Type B pancreatic cell (in vitro differentiated cells): Measurements from ENCODE around the gene CDH1. TPM values are rescaled to one million over a fixed set of nuclear protein-coding genes. Genes with fewer than 3 reads are reported as not detected.
A peak's percentile ranks its signal among the peaks of the same experiment; 100 is the strongest.
"Not testable (repeated sequence)": the region's sequence is repeated elsewhere in the genome, so short reads cannot be mapped to it uniquely, and the experiment has no call there.

Experiments
- DNase-seq: peaks from one replicate; pipeline ENCODE4 v3.0.0; 2021; ENCODE audit warnings: mixed read lengths; ENCODE audit not compliant: unreplicated experiment; ENCODE audit errors: extremely low spot score
- H3K27ac Mint-ChIP-seq: 2 replicates; pipeline ENCODE4 v1.8.0; 2021; ENCODE audit warnings: mild to moderate bottlenecking, mixed read lengths
- H3K27me3 Mint-ChIP-seq: 2 replicates; pipeline ENCODE4 v1.8.0; 2021; ENCODE audit warnings: mixed read lengths
- H3K36me3 Mint-ChIP-seq: 2 replicates; pipeline ENCODE4 v1.8.0; 2021; ENCODE audit warnings: mixed read lengths
- H3K4me1 Mint-ChIP-seq: one replicate; pipeline ENCODE4 v1.8.0; 2021; ENCODE audit warnings: mixed read lengths; ENCODE audit not compliant: unreplicated experiment
- H3K4me3 Mint-ChIP-seq: 2 replicates; pipeline ENCODE4 v1.8.0; 2021; ENCODE audit warnings: mild to moderate bottlenecking, mixed read lengths
- H3K9me3 Mint-ChIP-seq: 2 replicates; pipeline ENCODE4 v1.8.0; 2021; ENCODE audit warnings: mixed read lengths
- total RNA-seq: library from RNA; stranded (reverse); gene quantifications from 2 replicates; pipeline ENCODE4 v1.2.1, GENCODE V29; 2021; ENCODE audit warnings: low replicate concordance
- TF ChIP-seq, protein P1 (sequence below): fragments of 200-600 bp; sonication (generic); conservative IDR thresholded peaks from 2 replicates; pipeline ENCODE4 v1.5.0; 2021; ENCODE audit warnings: antibody characterized with exemption, mild to moderate bottlenecking

Gene CDH1
- total RNA-seq, 1 donor from 2014 or later: 190 TPM

DNA sequence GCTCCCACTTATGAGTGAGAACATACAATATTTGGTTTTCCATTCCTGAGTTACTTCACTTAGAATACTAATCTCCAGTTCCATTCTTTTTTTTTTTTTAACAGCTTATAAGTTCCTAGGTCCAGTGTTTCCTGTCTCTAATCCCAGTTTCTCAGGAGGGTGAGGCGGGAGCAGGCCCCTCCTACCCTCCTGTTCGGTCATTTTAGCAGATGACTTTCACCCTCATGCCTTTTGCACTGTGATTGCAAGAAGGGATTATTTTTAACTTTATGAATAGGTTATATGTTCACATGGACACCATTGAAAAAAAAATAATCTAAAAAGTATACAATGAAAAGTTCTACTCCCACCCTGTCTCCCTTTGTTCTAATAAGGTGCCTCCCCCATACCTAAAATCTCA is 47.6 kb downstream of the CDH1 start:
- peaks cover 15% of the 10 kb centered on the region for H3K36me3 Mint-ChIP-seq
- H3K4me1 Mint-ChIP-seq: peaks cover 16% of the 10 kb centered on the region
- H3K4me3 Mint-ChIP-seq: no peak overlapping the region
- no peaks in the 10 kb centered on the region for H3K9me3 Mint-ChIP-seq
- DNase-seq: no peak
- TF ChIP-seq, protein P1, sequence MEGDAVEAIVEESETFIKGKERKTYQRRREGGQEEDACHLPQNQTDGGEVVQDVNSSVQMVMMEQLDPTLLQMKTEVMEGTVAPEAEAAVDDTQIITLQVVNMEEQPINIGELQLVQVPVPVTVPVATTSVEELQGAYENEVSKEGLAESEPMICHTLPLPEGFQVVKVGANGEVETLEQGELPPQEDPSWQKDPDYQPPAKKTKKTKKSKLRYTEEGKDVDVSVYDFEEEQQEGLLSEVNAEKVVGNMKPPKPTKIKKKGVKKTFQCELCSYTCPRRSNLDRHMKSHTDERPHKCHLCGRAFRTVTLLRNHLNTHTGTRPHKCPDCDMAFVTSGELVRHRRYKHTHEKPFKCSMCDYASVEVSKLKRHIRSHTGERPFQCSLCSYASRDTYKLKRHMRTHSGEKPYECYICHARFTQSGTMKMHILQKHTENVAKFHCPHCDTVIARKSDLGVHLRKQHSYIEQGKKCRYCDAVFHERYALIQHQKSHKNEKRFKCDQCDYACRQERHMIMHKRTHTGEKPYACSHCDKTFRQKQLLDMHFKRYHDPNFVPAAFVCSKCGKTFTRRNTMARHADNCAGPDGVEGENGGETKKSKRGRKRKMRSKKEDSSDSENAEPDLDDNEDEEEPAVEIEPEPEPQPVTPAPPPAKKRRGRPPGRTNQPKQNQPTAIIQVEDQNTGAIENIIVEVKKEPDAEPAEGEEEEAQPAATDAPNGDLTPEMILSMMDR: no peak
- peak overlapping the region; percentile 59 for H3K27ac Mint-ChIP-seq
- H3K27me3 Mint-ChIP-seq: no peaks in the 10 kb centered on the region

GRCh38 chr16:68785715-68786114 is 48.6 kb downstream of the CDH1 start:
- Mint-ChIP-seq H3K27ac (no peak overlapping the region), H3K36me3 (peaks cover 15% of the 10 kb centered on the region), H3K4me1 (peaks cover 25% of the 10 kb centered on the region), H3K9me3 (no peaks in the 10 kb centered on the region), H3K27me3 (no peaks in the 10 kb centered on the region), H3K4me3 (no peak overlapping the region)
- DNase-seq: no peak
- TF ChIP-seq, protein P1: no peak

DNA sequence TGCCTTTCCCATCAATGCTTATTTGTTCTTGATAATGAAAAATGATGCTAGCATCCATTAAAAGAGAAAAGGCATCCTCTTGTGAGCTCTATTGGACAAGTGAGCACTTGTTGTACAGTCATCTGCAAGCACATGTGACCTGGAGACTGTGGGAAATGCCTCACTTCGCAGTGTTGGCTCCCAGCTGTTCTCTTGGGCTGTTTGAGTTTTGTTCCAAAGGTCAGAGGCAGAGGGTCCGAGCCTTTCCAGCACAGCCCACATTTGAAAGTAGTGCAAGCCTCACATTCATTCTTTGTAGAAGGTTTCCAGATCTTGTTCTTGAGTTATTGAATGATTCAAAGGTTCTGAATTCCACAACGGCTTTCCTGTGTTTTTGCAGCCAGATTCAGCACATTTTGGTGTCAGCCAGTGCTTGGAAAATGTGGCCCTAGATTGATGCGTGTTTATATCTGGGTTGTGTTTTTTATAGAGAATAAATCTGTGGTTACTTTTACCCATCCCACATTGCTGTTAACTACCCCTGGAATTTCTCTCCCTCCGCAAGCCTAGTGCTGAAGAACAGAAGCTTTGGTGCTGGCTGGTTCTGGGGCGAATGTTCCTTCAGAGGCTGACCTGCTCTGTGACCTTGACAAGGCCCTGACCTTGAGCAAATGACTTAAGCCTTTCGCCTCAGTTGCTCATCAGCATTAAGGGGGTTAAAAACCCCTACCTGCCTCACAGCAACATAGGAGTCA is 49.8 kb downstream of the CDH1 start:
- peaks cover 15% of the 10 kb centered on the region for H3K36me3 Mint-ChIP-seq
- no peaks in the 10 kb centered on the region for H3K9me3 Mint-ChIP-seq
- peak overlapping the region; percentile 10 for H3K4me3 Mint-ChIP-seq
- no peaks in the 10 kb centered on the region for H3K27me3 Mint-ChIP-seq
- no peak for DNase-seq
- H3K27ac Mint-ChIP-seq: peak overlapping the region; percentile 78
- peaks cover 34% of the 10 kb centered on the region for H3K4me1 Mint-ChIP-seq
- TF ChIP-seq, protein P1: no peak

DNA sequence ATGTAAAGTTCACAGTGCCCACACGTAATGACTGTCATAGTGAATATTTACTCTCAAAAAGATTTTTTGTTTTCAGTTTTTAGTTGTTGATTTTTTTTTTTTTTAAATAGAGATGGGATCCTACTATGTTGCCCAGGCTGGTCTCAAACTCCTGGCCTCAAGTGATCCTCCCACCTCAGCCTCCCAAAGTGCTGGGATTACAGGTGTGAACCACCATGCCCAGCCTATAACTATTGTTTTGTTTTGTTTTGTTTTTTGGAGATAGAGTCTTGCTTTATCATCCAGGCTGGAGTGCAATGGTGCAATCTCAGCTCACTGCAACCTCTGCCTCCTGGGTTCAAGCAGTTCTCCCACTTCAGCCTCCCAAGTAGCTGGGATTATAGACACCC is 50.3 kb downstream of the CDH1 start:
- H3K9me3 Mint-ChIP-seq, H3K4me3 Mint-ChIP-seq, DNase-seq, H3K27me3 Mint-ChIP-seq: not testable (repeated sequence)
- Mint-ChIP-seq H3K36me3 (peaks cover 15% of the 10 kb centered on the region), H3K27ac (peak overlapping the region; percentile 78), H3K4me1 (peaks cover 34% of the 10 kb centered on the region)

- Mint-ChIP-seq H3K4me3 (no peak overlapping the region), H3K36me3 (peaks cover 8% of the 10 kb centered on the region), H3K9me3 (no peaks in the 10 kb centered on the region)
Measured at GRCh38 chr16:68790130-68790761, 53.2 kb downstream of the CDH1 start.

GRCh38 chr16:68790944-68791343 is 53.9 kb downstream of the CDH1 start:
- Mint-ChIP-seq H3K4me3 (no peak overlapping the region), H3K36me3 (peaks cover 8% of the 10 kb centered on the region), H3K27ac (peak overlapping the region; percentile 83), H3K27me3 (no peaks in the 10 kb centered on the region), H3K9me3 (no peaks in the 10 kb centered on the region), H3K4me1 (peaks cover 37% of the 10 kb centered on the region)
- DNase-seq: no peak
- TF ChIP-seq, protein P1: no peak

More at GRCh38 chr16:68790130-68790761, 53.2 kb downstream of the CDH1 start:
- TF ChIP-seq, protein P1: no peak
- Mint-ChIP-seq H3K27me3 (no peaks in the 10 kb centered on the region), H3K4me1 (peaks cover 37% of the 10 kb centered on the region), H3K27ac (peak overlapping the region; percentile 83)
- DNase-seq: no peak
